Measurements from ENCODE around the gene GINS2.

Gene GINS2

DNA sequence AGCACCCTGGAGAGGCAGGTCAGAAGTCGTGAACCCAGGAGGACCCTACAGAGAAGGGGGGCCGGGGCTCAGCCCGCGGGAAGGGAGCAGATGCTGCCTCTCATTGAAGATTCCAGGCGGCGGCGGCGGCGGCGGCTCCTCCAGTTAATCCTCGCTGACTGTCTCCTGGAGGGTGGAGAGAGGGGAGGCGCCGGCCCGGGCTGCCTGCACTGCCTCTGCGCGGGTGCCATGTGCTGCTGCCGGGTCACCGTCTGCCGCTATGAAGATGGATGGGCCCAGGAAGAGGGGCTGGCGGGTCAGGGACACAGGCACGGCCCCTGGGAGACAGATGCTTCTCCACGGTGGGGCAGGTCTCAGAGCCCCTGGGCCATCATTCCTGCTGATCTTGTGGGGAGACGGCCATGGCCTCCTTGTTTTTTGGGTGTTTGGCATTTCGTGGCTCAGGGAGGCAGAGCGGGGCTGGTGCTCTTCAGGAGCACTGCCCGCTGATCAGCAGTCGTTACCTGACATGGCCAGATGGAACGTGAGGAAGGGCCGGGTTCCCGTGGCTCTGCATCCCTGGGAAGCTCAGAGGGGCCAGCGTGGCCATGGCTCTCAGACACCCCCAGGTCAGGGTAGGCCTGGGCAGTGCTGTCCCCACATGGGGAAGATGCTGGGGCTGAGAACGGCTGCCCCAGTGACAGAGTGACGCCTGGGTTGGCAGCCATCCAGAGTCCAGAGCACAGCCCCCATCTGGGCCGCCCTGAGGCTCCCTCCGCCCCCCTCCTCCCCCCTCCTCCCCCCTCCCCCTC, 36.1 kb downstream of the GINS2 start:
- DNase-seq: no peak

DNA sequence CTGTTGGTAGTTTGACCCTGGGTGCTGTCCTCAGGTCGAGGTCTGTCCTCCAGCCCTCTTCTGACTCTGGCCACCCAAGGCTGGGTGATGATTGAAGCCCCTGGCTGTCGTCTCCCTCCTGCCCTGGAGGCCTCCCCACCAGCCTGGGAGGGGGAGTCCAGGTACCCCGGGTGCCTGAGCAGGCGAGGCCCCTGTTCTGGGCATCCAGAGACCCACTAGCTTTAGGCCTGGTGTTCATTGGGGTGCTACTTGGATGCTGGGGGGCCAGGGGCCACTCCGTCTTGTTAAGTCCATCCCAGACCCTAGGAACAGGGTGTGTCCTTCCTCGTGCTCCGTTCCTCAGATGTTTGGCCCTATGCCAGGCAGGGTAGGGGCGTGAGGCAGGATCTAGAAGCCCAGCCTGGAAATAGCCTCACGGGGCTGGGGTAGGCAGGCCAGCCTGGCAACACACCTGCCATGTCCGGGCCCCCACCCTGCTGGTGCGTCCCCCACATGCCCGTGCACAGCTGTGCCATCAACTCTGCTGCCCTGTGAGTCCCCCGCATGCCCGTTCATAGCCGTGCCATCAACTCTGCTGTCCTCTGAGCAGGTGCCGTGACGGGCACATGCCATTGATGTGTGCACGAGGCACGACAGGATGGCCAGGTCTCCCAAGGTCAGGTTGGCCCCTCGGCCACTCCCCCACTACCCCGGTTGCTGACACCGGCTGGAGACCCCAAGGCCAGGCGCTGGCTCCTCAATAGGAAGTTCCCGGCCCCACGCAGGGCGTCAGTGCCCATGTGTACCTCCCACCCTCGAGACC, 36.9 kb downstream of the GINS2 start:
- no peak for DNase-seq

DNA sequence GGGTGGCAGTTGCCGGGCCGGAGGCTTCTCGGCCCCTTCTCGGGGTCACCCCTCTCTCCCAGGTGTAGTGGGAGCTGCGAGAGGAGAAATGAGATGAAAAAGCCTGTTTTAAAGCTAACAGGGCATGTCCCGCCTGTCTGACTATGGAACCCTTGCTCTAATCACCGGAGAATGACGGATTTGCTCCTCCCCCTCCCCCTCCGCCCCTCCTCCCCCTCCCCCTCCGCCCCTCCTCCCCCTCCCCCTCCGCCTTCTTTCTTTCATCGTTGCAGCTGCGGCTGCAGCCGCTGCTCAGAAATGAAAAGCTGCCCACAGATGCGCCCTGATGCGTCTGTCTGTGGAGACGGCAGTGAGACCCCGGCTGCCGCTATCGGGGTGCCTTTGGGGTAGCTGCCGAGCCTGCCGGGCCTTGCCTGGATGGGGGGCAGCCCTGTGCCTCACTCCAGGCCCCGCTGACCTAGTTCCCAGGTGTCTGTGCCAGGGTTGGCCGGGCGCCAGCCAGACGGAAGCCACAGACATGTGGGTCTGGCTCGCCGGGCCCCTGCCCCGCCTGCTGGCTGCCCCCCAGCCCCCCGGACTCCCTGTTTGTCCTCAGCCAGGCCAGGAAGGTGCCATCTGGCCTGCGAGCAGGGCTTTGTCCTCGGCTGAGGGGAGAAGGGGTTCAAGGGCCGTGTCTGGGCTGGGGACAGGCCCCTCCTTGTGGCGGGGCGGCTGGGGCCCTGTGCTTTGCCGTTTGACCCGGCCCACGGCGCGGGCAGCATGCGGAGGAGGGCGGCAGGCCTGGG, 37.7 kb downstream of the GINS2 start:
- no peak for DNase-seq

DNA sequence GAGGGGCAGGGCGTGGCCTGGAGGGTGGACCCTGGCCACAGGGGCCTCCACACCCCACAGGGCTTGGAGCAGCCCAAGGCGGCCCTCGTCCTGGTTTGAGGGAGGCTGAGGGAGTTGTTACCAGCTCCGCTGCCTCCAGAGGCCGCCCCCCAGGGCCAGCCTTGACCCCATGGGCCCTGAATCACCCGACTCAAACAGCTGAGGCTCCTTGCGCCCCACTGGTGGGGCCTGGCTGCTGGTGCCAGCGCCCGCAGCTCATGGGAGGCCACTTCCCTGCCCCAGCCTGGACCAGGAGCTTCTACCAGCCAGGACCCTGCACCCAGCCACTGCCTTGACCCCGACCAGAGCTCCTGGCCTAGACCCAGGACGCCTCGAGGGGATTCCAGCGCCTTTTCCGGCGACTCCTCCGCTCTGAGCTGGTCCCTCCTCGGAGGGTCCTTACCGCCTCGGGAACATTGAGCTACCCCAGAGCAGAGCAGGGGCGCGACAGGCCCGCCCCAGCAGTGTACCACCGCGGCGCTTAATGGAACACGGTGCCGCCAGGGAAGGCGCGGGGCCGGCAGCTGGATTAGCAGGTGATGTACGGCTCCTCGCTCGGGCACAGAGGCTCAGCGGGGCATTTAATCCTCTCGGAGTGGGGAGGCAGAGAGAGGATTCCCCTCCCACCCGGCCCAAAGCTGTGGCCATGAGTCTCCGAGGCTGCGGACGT, 38.5 kb downstream of the GINS2 start:
- DNase-seq: no peak

DNA sequence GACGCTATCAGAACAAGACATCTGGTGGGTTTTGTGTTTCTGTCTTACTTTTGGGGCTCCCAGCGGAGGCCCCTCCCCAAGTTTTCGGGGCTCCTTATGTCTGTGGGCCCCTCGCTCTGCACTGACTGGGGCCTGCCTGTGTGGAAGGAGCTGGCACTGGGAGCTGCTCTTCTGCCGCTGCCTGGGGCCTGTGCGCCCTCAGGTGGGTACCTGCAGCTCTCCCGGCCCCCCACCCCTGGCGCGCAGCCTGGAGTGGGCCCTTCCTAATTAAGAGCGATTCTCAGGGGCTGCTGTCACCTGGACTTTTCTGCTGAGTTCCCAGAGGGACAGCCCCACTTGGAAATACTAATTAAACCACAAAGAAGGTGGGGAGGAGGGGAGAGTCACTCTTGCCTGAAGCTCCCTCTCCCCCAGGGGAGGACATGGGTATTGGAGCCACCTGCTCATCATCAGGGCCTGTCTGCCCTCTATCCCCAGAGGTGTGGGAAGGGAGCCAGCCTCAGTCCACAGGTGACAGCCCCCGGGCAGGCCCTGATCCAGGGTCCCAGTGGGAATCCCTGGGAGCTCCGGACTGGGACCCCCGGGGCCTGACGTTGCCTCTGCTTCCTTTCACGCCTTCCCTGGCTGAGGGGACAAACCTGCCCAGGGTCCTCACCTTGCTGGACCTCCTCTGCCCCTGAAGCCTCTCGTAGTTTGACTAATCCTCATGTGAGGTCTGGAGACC, 39.2 kb downstream of the GINS2 start:
- DNase-seq: no peak

DNA sequence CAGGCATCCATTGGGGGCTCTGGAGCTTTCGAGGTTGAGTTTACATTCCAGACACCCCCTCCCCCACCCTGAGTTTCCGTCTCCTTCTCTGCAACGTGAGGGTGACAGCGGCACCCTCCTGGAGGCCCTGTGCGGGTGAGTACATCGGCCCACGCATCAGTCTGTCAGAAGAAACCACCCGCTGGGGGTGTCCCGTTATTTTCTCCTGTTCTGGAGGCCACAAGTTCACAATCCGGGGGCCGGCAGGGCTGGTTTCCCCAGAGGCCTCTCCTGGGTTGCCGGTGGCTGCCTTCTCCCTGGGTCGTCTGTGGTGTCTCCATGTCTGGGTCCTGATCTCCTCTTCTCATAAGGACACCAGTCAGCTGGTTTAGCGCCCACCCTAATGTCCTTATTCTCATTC, 39.9 kb downstream of the GINS2 start:
- no peak for DNase-seq

DNA sequence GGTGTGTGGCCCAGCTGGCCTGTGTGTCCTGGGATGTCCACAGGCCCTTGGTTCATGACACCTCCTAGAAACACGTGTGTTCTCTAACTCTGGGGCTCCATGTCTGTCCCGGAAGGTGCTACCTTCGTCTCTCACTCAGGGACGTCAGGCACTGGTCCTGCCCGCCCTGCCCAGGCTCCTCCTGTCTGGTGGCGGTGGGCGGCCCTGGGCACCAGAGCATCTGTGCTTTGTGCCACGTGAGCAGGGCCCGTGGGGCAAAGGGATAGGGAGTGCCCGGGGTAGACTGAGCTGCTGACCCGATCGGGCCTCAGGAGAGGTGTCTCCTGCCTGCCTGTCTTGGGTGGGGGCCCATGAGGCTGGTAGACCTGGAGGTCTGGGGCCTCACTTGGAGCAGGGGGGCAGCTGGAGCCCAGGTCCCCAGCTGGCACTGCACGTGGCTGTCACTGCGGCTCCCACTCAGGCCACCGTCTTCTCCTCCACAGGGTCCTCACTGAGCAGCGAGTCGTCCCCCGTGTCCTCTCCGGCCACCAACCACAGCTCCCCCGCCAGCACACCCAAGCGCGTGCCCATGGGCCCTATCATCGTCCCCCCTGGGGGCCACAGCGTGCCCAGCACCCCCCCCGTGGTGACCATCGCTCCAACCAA, 40.6 kb downstream of the GINS2 start:
- no peak for DNase-seq

DNA sequence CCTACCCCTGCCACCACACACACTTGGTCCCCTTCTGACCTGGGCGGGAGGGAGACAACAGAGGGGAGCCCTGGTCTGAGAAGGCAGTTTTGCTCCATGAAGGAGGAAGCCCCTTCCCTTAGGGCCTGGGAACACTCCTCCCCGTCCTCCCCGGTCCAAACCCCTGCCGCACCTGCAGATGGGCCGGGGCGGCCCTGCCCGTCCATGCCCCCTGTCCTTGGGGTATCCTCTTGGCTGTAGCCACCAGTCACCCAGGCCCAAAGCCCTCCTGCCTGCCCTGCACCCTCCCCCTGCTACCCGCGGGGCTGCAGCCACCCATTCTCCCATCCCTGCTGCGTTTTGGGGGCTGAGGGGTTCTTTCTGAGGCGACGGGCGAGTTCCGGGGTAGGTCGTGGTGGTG, 41.8 kb downstream of the GINS2 start:
- no peak for DNase-seq

DNA sequence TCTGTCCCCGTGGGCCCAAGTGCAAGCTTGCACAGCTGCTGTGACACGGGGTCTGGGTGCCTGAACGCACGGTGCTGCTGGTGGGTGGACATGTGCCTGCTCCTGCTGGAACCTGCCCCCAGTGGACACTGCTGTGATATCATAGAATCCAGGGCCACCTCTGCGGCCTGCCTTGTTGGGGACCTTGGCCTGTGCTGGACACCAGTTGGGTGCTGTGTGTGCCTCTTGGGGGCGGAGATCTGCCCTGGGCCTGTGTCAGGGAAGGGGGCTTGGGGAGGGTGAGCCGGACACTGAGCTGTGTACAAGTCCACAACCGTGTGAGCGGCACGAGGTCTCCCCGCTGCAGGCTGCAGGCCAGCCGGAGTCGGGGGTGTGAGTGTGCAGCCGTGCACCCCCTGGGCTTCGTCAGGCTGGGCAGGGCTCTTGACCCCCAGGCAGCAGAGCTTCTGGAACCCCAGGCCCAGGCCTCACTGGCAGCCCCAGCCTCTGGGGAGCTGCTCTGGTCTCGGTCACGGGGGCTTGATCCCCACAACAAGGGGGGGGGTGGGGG, 42.3 kb downstream of the GINS2 start:
- no peak for DNase-seq

DNA sequence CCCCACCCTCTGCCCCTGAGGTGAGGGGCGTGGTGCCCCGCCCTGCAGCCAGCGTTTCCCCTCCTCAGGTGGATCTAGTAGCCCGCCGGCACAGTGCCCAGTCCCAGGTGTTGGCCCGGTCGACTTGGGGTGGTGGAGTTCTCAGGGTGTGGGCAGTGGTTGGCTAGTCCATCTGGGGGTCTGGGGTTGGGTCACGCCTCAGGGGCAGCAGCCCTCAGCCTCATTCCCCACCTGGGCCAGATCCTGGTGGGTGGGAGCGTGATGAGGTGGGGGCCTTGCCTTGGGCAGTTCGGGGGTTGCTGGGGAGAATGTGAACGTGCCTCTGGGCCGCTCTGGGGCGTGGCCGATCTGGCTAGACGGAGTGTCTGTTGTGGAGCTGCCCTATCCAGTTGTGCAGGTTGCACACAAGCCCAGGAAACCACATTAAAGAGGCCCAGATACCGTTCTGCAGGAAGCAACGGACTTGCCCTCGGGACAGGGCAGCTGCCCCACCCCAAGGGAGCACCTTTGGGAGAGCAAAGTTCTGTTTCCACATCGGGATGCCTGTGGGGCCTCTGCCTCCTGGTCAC, 43.6 kb downstream of the GINS2 start:
- no peak for DNase-seq

DNA sequence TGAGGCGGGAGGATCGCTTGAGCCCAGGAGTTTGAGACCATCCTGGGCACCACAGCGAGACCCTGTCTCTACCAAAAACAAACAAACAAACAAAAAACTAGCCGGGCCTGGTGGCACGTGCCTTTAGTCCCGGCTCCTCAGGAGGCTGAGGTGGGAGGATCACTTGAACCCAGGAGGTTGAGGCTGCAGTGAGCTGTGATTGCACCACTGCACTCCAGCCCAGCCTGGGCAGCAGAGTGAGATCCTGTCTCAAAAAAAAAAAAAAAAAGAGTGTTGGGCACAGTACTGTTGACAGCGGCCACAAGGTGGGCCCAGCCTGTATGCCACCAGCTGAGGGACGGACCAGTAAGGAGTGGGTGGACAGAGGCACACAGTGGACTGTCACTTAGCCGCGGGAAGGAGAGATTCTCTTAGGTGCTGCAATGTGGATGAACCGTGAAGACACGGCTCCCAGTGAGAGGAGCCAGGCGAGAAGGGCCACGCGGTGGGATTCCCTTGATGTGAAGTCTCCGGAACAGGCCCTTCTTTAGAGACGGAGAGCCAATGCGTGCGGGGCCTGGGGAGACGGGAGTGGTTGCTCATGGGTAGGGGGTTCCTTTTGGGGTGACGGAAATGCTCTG, 44.6 kb downstream of the GINS2 start:
- DNase-seq: no peak

DNA sequence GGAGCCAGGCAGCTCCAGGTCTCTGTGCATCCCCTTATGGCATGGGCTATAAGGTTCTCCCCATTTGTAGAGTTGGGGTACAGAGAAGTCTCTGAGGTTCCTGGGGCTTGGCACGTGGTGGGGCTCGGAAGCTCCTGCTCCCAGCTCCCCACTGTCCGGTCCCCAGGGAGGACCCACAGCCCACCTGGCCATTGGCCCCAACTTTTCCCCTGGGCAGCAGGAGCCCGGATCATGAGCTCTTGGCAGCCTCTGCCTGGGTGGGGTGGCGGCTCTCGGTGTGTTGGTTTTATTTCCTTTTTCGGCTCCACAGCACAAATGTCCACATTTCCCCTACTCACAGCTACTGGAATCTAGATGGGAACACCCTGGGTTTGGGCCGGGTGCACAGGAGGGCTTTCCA, 45.1 kb downstream of the GINS2 start:
- no peak for DNase-seq

DNA sequence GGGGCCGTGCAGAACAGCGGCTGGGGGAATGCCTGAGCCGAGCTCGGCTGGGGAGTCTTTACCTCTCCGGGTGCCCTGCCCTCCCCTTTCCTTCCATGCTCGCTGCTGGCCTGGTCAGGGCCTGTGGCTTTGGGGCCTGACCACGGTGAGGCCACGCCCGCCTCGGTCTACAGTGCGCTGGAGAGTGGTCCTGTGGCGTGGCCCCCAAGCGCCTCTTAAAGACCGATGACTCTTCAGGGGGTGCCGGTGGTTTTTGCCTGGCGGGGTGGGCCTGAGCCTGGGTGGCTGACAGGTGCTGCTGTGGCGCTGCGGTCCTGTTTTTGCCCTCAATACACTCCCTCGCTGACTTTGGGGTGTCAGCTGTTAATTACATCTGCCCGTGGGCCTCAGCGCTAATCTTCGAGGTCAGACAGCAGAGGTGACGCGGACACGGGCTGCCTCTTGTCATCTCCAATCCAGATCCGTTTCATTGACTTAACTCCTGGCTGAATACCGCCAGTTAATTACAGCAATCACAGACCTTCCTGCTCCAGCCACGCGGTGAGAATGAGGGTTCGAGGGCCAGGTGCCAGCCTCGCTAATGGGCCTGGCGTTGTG, 45.9 kb downstream of the GINS2 start:
- DNase-seq: no peak

DNA sequence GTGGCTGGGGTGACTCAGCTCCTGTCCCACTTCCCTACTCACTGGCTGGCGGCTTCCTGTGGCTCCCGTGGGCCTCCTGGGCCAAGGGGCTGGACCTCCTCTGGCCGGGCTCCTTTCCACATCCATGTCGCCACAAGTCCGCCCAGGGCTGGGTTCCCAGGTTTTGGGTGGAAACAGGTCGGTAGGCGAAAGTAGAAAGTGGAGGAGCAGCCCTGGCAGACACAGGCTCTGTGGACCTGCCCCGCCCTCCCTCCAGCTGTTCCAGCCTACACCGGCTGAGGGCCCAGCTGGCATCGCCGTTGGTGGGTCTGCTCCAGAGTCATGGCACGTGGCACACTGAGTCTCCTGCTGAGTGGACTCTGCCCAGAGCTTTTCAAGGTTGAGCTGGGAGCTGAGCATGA, 47.0 kb downstream of the GINS2 start:
- DNase-seq: no peak

DNA sequence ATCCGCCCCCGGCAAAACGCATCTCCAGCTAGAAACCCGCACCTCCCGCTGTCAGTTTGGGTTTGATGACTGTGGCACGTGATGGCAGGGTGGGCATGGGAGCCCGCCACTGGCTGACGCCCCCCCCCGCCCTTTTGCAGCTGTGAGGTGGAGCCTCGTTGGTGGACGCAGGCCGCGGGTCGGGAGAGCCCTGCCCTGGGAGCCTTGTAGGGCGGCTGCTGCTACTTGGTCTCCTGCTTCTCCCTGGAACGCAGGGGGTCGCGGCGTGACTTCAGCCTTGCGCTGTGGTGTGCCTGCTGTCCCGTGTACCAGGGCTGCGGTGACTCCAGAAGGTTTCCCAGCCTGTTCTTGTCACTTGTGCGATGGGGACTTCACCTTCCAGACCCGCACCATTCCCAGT, 47.4 kb downstream of the GINS2 start:
- DNase-seq: no peak

DNA sequence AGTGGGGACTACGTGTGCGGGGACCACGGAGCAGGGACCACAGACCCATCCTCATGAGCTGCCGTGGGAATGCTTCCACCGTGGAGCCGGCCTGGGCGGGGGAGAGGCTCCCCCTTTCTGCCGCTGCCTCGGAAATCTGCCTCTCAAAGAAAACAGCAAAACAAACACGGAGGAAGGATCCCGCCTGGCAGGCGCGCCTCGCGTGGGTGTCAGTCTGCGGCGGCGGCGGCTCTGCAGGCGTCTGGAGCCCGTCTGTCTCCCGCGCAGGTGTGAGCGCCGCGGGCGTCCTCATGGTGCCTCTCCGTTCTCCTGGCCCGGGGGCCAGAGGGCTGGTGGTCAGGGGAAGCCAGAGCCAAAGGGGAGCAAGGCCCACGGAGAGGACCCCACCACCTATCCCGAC, 48.2 kb downstream of the GINS2 start:
- DNase-seq: no peak

DNA sequence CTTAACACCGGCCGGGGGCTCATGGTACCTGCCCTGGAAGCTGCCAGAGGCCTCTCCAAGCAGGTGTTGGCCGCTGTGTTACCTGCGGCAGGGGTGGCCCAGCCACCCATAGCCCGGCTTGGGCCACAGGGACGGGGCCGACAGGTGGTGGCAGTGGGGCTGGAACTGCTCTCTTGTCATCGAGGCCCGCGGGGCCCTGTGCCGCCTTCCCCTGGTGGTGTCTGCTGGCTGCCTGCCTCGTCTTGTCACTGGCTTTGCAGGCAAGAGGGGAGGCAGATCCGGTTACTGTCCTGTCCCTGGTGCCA, 48.5 kb downstream of the GINS2 start:
- no peak for DNase-seq

DNA sequence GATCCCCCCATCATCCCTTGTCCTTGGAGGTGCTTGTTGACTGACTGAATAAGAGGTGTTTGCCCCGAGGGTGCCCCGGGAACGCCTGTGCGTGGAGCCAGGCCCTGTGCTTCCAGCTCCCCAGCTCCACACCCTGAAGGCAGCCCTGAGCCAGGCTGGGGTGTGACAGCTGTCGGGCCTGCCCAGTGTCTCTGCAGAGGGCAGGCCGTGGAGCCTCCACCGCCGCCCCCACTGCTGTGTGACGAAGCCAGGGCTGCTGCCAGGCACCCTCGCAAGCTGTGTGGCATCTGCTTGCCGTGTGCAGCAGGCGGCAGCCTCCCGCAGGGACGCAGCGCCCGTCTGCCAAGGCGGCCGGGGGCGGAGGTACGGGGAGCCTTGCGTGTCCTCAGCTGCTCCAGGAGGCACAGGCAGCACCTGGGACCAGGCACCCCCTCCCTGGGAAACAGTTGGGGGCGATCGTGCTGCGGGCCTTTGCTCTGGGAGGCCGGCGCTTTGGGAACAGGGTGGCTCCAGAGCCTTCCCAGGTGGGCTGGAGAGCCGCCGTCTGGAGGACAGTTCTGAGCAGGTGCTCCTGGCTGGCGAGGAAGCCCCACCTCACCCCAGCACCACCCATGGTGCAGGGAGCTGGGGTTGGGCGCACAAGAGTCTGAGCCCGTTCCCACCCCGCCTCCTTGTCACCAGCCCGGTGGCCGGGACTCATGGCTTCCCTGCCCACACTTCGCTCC, 49.1 kb downstream of the GINS2 start:
- DNase-seq: no peak

DNA sequence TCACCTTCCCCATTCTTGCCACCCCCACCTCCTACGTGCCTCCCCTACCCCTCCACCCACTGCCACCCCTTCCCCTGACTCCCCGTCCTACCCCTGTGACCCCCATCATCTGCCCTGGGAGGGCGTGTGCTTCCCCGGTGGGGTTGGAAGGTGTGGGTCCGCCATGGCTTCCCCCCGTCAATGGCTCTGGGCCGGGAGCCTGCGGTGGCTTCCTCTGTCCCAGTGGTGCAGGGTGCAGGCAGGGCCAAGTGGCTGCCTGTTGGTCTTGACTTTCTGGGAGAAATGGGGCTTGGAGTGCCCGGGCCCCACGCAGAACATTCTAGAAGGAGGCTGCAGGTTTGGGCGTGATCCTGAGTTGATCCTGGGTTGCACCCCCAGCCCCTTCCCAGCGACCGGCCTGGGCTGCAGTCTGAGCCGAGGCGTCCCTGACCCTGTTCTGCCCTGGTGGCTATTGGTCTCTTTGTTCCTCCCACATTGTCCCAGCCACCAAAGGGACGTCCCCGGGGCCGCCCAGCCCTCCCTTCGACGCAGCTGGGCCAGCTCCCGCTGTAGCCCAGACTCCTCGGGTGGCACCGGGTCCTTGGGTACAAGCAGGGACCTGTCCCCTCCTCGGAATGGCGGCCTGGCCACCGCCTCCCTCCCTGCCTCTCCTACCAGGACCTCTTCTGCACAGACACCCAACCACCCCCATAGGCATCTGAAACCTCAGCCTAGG, 49.9 kb downstream of the GINS2 start:
- DNase-seq: no peak
